ENCODE data around the gene ATP12A. TPM values are rescaled to one million over a fixed set of nuclear protein-coding genes. Genes with fewer than 3 reads are reported as not detected.

Gene ATP12A
- total and polyA plus RNA-seq, 2 of the 8 experiments (the other 6 are each of a cell fraction or from before 2014, with no cell fraction given), result 0.80 to 1.3 TPM

DNA sequence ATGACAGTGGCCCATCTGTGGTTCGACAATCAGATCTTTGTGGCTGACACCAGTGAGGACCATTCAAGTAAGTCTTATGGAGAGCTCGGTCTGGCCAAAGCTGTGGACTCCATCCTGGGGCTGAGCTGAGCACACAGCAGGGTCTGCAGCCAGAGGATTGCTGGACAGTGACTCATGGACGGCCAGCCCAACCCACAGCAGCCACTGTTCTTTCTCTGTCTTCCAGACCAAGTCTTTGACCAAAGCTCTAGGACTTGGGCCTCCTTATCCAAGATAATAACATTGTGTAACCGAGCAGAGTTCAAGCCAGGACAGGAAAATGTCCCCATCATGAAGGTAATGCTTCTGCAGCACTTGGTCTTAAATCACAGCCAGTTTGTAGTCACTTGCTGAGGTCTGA, 12.4 kb downstream of the ATP12A start:
- H3K27ac ChIP-seq (ENCODE audit: low read depth, low read length), result no peak overlapping the region
- no peak for TF ChIP-seq SIN3A (conservative IDR thresholded peaks at IDR 0.05 in 1 of 2, IDR thresholded peaks at IDR 0.05 in 1 of 2; ENCODE audit: low read depth in 1 of 2, low read length in 2 of 2)
- TF ChIP-seq, protein P1, sequence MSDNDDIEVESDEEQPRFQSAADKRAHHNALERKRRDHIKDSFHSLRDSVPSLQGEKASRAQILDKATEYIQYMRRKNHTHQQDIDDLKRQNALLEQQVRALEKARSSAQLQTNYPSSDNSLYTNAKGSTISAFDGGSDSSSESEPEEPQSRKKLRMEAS (IDR thresholded peaks at IDR 0.05), result no peak
- TF ChIP-seq ASH2L (IDR thresholded peaks at IDR 0.05; ENCODE audit: low read length), result no peak
- H3K9ac ChIP-seq (replicated peaks in 1 of 4; ENCODE audit: extremely low read depth in 1 of 4, low read depth in 3 of 4, low read length in 3 of 4), result no peak overlapping the region
- no peak overlapping the region for H3K14ac ChIP-seq (ENCODE audit: insufficient read length)
- no peak overlapping the region for H3K4me2 ChIP-seq (ENCODE audit: insufficient read depth in 1 of 2, low read depth in 2 of 2, low read length in 2 of 2)
- DNase-seq (ENCODE audit: low read depth in 1 of 2, low spot score in 2 of 2) (no peak), FAIRE-seq (no peak)
- H3K4ac ChIP-seq (replicated peaks; ENCODE audit: insufficient read length, low read depth, low read length), result no peak overlapping the region
- no peak overlapping the region for H4K5ac ChIP-seq (ENCODE audit: insufficient read length, low read depth, low read length)
- no peak overlapping the region for H3K56ac ChIP-seq (replicated peaks; ENCODE audit: insufficient read length, low read depth, low read length)
- WGBS, 2 experiments (ENCODE audit: extremely low coverage in 1 of 2, insufficient coverage in 1 of 2, insufficient read length in 1 of 2, insufficient replicate concordance in 2 of 2, low coverage in 1 of 2, low lambda C conversion rate in 2 of 2, missing lambda C conversion rate in 1 of 2), result 92% methylated on average over 4 of the region's 4 CpGs; no CpG with 5 or more reads in 1 of the 2 experiments
- H2BK120ac ChIP-seq (replicated peaks; ENCODE audit: low read depth, low read length), result no peak overlapping the region
- no peaks in the 10 kb centered on the region for H4K20me1 ChIP-seq (replicated peaks in 1 of 2; ENCODE audit: control insufficient read depth in 1 of 2, insufficient read depth in 2 of 2, low read length in 2 of 2)
- H2AK5ac ChIP-seq (ENCODE audit: low read depth, low read length), result no peak overlapping the region
- H4K91ac ChIP-seq (replicated peaks; ENCODE audit: insufficient read length, low read length), result no peak overlapping the region
- H3K36me3 ChIP-seq (ENCODE audit: control insufficient read depth in 2 of 4, insufficient read depth in 4 of 4, low read length in 3 of 4), result no peaks in the 10 kb centered on the region
- H3K18ac ChIP-seq (ENCODE audit: extremely low read depth, low read length), result no peak overlapping the region
- no peak overlapping the region for H2BK15ac ChIP-seq (ENCODE audit: low read length)
- CTCF ChIA-PET (ENCODE audit: partially characterized antibody), result interaction anchor here (1.0 to 5.1 kb wide), 11 partner anchors 7 to 86 kb away, joined by 4 to 67 read pairs (median 10); partner anchors contain the start of gene ATP12A
- H3K4me1 ChIP-seq (replicated peaks in 1 of 4; ENCODE audit: control insufficient read depth in 3 of 4, insufficient read depth in 4 of 4, low read length in 3 of 4), result peaks cover 0 to 6% (median 2%) of the 10 kb centered on the region in 4 experiments; a peak in 2 of 7 replicates
- no peaks in the 10 kb centered on the region for H3K79me1 ChIP-seq (ENCODE audit: low read depth, low read length)
- H2BK12ac ChIP-seq (ENCODE audit: low read depth, low read length), result no peak overlapping the region
- H3K79me2 ChIP-seq (ENCODE audit: control insufficient read depth in 1 of 2, insufficient read depth in 2 of 2, low read length in 2 of 2), result no peaks in the 10 kb centered on the region
- POLR2A ChIA-PET (ENCODE audit: partially characterized antibody), result no interaction called here
- no peak overlapping the region for H3K4me3 ChIP-seq (ENCODE audit: extremely low read depth in 1 of 4, insufficient read depth in 2 of 4, low read depth in 3 of 4, low read length in 4 of 4)
- no peaks in the 10 kb centered on the region for H3K23me2 ChIP-seq (ENCODE audit: low read depth, low read length)
- no peak overlapping the region for H2AFZ ChIP-seq (ENCODE audit: low read length)
- H3K9me3 ChIP-seq (ENCODE audit: insufficient read depth in 2 of 2, low read depth in 1 of 2, low read length in 1 of 2), result no peaks in the 10 kb centered on the region
- no peak overlapping the region for H3K23ac ChIP-seq (ENCODE audit: insufficient read length)
- no peak overlapping the region for H2BK20ac ChIP-seq (ENCODE audit: low read length)
- no peak overlapping the region for H4K8ac ChIP-seq (ENCODE audit: extremely low read depth, insufficient read depth, low read length)
- no peak overlapping the region for H2BK5ac ChIP-seq (ENCODE audit: low read depth, low read length)
- no peaks in the 10 kb centered on the region for H3K27me3 ChIP-seq (replicated peaks in 1 of 4; ENCODE audit: control insufficient read depth in 3 of 4, extremely low read depth in 1 of 4, insufficient read depth in 3 of 4, low read length in 3 of 4)

All from H1 (cell line).